ENCODE data around the gene SEC14L5.
"Not testable (repeated sequence)": the region's sequence is repeated elsewhere in the genome, so short reads cannot be mapped to it uniquely, and the experiment has no call there.

SEC14L5 gene

GRCh38 chr16:5044581-5044980 lies 86.5 kb downstream of the SEC14L5 start:
- DNase-seq: not testable (repeated sequence)

GRCh38 chr16:5045499-5046115 lies 87.5 kb downstream of the SEC14L5 start:
- DNase-seq: no peak

GRCh38 chr16:5046914-5047313 lies 88.8 kb downstream of the SEC14L5 start:
- DNase-seq: no peak

- no peak for DNase-seq
Observed at GRCh38 chr16:5054876-5055865, 97.0 kb downstream of the SEC14L5 start.

- no peak for DNase-seq
Observed at GRCh38 chr16:5056352-5056751, 98.2 kb downstream of the SEC14L5 start.

GRCh38 chr16:5058476-5058875 lies 100.3 kb downstream of the SEC14L5 start:
- no peak for DNase-seq

GRCh38 chr16:5059386-5060072 lies 101.4 kb downstream of the SEC14L5 start:
- DNase-seq: no peak

- DNase-seq: no peak
Observed at GRCh38 chr16:5060073-5060641, 102.0 kb downstream of the SEC14L5 start.

- DNase-seq: no peak
Observed at GRCh38 chr16:5062051-5062450, 103.9 kb downstream of the SEC14L5 start.

GRCh38 chr16:5062790-5063765 lies 104.9 kb downstream of the SEC14L5 start:
- no peak for DNase-seq

GRCh38 chr16:5064915-5065314 lies 106.8 kb downstream of the SEC14L5 start:
- DNase-seq: peak; percentile 21

GRCh38 chr16:5065326-5065725 lies 107.2 kb downstream of the SEC14L5 start:
- DNase-seq: peak; percentile 13

- no peak for DNase-seq
Observed at GRCh38 chr16:5065813-5066212, 107.7 kb downstream of the SEC14L5 start, which contains the start of gene C16orf89. C16orf89 (minus strand) TSS chr16:5065956; CDS start chr16:5065908, 48 bp downstream.

- no peak for DNase-seq
Observed at GRCh38 chr16:5066511-5066910, 108.4 kb downstream of the SEC14L5 start.
